Subcutaneous abdominal adipose tissue (tissue), 5 donors: ENCODE data around the gene TGFBR2.

ENCODE experiments used
- H3K27ac ChIP-seq: one replicate; pipeline ENCODE4 v1.7.0; 2013; ENCODE audit warnings: low read depth, mild to moderate bottlenecking, inconsistent platforms, low read length, moderate library complexity
- H3K27me3 ChIP-seq, 5 donors: one replicate each; pipeline ENCODE4 v1.7.0; 2013; ENCODE audit warnings: low read length in 5 of 5, inconsistent platforms in 1 of 5; ENCODE audit not compliant: control insufficient read depth in 5 of 5, insufficient read depth in 4 of 5
- H3K36me3 ChIP-seq, 5 donors: one replicate each; pipeline ENCODE4 v1.7.0; 2013; ENCODE audit warnings: low read length in 5 of 5; ENCODE audit not compliant: control insufficient read depth in 5 of 5, insufficient read depth in 5 of 5
- H3K4me1 ChIP-seq, 5 donors: one replicate each; pipeline ENCODE4 v1.7.0; 2013; ENCODE audit warnings: low read length in 5 of 5, mild to moderate bottlenecking in 3 of 5, moderate library complexity in 1 of 5; ENCODE audit not compliant: control insufficient read depth in 5 of 5, insufficient read depth in 5 of 5
- H3K4me3 ChIP-seq, 5 donors: one replicate each; pipeline ENCODE4 v1.7.0; 2013; ENCODE audit warnings: low read length in 5 of 5, low read depth in 1 of 5
- H3K9ac ChIP-seq, 5 donors: one replicate each; pipeline ENCODE4 v1.7.0; 2013; ENCODE audit warnings: low read length in 5 of 5, mild to moderate bottlenecking in 4 of 5, moderate library complexity in 3 of 5
- H3K9me3 ChIP-seq, 5 donors: one replicate each; pipeline ENCODE4 v1.7.0; 2013; ENCODE audit warnings: low read length in 5 of 5; ENCODE audit not compliant: control insufficient read depth in 5 of 5
- donor health status: healthy.
- donor health status: healthy.
- donor health status: healthy.
- donor health status: healthy.
- donor health status: healthy.

TGFBR2 gene

GRCh38 chr3:30600572-30600971 lies 5.8 kb upstream of the TGFBR2 start:
- H3K4me1 ChIP-seq = peaks cover 0 to 24% (median 20%) of the 10 kb centered on the region in 5 donors
- H3K9ac ChIP-seq = no peak overlapping the region
- no peaks in the 10 kb centered on the region for H3K36me3 ChIP-seq
- no peak overlapping the region for H3K27ac ChIP-seq
- H3K27me3 ChIP-seq = no peaks in the 10 kb centered on the region
- H3K9me3 ChIP-seq = no peaks in the 10 kb centered on the region
- H3K4me3 ChIP-seq = no peak overlapping the region

- H3K4me1 ChIP-seq = peaks cover 0 to 19% (median 16%) of the 10 kb centered on the region in 5 donors
These were observed 3.5 kb upstream of the TGFBR2 start for GRCh38 chr3:30602946-30603345.

GRCh38 chr3:30604093-30604492 lies 2.3 kb upstream of the TGFBR2 start:
- Histone ChIP-seq H3K9me3 (no peaks in the 10 kb centered on the region), H3K27ac (peak overlapping the region; percentile 15), H3K4me3 (no peak overlapping the region), H3K27me3 (no peaks in the 10 kb centered on the region), H3K4me1 (peaks cover 0 to 28% (median 21%) of the 10 kb centered on the region in 5 donors), H3K9ac (no peak overlapping the region), H3K36me3 (no peaks in the 10 kb centered on the region)

More at GRCh38 chr3:30602946-30603345, 3.5 kb upstream of the TGFBR2 start:
- Histone ChIP-seq H3K9ac (no peak overlapping the region), H3K36me3 (no peaks in the 10 kb centered on the region), H3K4me3 (no peak overlapping the region), H3K27me3 (no peaks in the 10 kb centered on the region), H3K27ac (no peak overlapping the region), H3K9me3 (no peaks in the 10 kb centered on the region)

DNA sequence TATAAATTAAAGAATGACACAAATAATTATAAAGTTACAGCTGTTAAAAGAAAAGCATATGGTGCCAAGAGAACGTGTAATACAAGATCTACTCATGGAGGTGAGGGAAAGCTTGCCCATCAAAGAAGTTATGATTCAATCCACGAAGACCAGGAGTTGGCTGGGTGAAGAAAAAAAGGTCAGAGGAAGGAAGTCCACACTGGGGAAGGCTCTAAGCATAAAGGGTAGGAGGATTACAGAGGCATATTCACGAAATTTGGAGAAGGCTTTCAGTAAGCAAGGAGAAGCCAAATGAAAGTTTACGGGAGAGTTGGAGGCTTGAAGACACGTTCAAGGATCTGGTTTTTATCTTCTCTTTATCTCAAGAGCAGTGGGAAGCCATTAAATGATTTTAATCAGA lies 1.8 kb upstream of the TGFBR2 start:
- Histone ChIP-seq H3K27ac (peak overlapping the region; percentile 97), H3K36me3 (no peaks in the 10 kb centered on the region), H3K4me1 (peaks cover 0 to 31% (median 22%) of the 10 kb centered on the region in 5 donors), H3K9me3 (no peaks in the 10 kb centered on the region), H3K27me3 (no peaks in the 10 kb centered on the region), H3K4me3 (peak overlapping the region in 1 of 5 donors; percentile 1), H3K9ac (no peak overlapping the region)

GRCh38 chr3:30605005-30605404 lies 1.4 kb upstream of the TGFBR2 start:
- Histone ChIP-seq H3K9me3 (no peaks in the 10 kb centered on the region), H3K4me1 (peaks cover 0 to 34% (median 27%) of the 10 kb centered on the region in 5 donors), H3K27me3 (no peaks in the 10 kb centered on the region), H3K4me3 (peak overlapping the region in 2 of 5 donors; percentile 1 to 21), H3K36me3 (no peaks in the 10 kb centered on the region), H3K9ac (no peak overlapping the region), H3K27ac (peak overlapping the region; percentile 97)

- Histone ChIP-seq H3K36me3 (no peaks in the 10 kb centered on the region), H3K27ac (peak overlapping the region; percentile 97), H3K9me3 (no peaks in the 10 kb centered on the region), H3K9ac (peak overlapping the region; percentile 16 to 98 (median 74)), H3K4me1 (peaks cover 0 to 42% (median 32%) of the 10 kb centered on the region in 5 donors), H3K27me3 (no peaks in the 10 kb centered on the region), H3K4me3 (peak overlapping the region; percentile 75 to 96 (median 87))
These were observed 598 bp upstream of the TGFBR2 start for GRCh38 chr3:30605706-30606300.

DNA sequence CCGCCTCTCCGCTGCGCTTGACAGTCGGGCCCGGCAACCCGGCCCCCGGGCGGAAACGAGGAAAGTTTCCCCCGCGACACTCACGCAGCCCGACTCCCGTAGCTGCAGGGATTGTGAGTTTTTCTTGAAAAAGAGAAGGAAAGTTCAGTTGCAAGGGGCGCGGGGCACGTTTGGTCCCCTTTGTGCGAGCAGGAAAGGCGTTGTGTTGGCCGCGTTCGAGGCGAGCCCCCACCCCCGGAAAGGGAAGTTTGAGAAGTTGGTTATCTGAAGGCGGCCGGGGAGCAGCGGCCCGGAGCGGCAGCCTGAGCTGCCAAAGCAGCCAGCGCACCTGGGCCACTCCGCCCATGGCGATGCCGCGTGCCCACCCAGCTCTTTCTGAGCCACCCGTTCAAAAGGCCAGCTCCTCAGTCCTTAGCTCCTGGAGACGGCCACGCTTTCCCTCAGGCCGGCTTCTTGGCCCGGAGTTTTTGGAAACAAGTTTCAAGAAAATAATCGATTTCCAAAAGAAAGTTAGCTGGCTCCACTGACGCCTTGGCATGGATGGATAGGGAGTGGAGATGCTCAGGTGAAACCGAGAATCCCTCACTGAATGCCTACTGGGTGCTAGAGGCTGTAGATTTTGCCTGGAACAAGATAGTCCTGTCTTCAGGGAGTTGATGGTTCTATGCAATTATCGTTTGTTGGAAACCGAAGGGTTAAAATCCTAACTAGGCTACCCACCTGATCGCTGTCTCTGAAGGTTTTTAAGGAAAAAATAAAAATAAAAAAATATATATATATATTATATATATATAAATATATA lies 832 bp downstream of the TGFBR2 start:
- Histone ChIP-seq H3K9ac (peak overlapping the region; percentile 93 to 98 (median 95)), H3K27me3 (no peaks in the 10 kb centered on the region), H3K4me3 (peak overlapping the region; percentile 84 to 96 (median 90)), H3K27ac (peak overlapping the region; percentile 97), H3K4me1 (peaks cover 0 to 56% (median 45%) of the 10 kb centered on the region in 5 donors), H3K9me3 (no peaks in the 10 kb centered on the region), H3K36me3 (no peaks in the 10 kb centered on the region)

DNA sequence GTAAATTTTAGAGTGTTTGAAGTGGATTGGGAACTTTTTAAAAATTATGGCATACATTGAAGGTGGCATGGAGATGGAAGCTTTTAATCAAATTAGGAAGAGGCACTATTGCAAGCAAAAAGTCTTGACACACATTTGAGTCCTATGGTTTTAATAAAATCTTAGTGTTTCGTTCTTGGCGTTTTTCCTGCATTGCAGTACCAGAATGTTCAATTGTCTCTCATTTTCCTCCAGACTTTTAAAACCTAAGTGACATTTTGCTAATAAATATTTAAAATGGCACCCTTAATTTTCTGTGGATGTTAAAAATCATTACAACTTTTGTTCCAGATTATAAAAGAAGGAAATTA lies 2.2 kb downstream of the TGFBR2 start:
- H3K36me3 ChIP-seq = no peaks in the 10 kb centered on the region
- H3K9me3 ChIP-seq = no peaks in the 10 kb centered on the region
- H3K4me1 ChIP-seq = peaks cover 0 to 70% (median 58%) of the 10 kb centered on the region in 5 donors
- peak overlapping the region in 3 of 5 donors; percentile 68 to 73 (median 69) for H3K9ac ChIP-seq
- H3K27ac ChIP-seq = peak overlapping the region; percentile 92
- peak overlapping the region; percentile 45 to 84 (median 67) for H3K4me3 ChIP-seq
- no peaks in the 10 kb centered on the region for H3K27me3 ChIP-seq

DNA sequence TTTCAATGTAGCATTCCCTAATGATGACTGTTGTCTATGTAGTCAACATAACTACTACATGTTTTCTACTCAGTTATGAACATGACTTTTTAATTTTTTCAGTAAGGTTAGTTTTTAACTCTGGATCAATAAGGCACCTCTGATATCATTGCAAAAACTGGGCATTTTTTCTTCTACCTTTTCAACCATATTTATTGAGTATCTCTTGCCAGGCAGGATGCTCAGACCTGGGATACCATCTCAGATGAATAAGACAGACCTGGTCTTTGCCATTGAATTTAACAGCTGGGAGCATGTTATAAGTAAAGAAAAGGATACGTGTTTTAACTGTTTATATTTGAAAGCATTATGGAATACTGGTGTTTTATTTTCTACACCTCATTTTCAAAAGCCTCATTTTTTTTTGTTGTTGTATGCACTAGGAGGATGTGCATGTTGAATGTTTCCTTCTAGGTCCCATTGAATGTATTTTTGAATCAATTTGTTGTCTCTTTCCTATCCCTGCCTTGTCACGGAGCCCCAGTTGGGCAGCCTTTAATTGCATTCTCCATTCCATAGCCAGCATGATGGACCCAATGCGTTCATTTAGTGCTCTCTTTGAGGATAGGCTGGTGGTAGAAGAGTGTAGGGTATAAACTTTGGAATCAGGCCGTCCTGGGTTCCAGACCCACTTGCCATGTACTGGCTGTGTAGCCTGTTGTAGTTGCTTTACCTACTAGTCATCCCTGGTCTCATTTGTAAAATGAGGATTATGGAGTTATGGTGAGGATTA lies 3.7 kb downstream of the TGFBR2 start:
- no peaks in the 10 kb centered on the region for H3K27me3 ChIP-seq
- peak overlapping the region; percentile 92 for H3K27ac ChIP-seq
- no peaks in the 10 kb centered on the region for H3K36me3 ChIP-seq
- no peaks in the 10 kb centered on the region for H3K9me3 ChIP-seq
- H3K4me3 ChIP-seq = peak overlapping the region in 4 of 5 donors; percentile 6 to 67 (median 51)
- peak overlapping the region in 3 of 5 donors; percentile 42 to 69 (median 68) for H3K9ac ChIP-seq
- peaks cover 0 to 78% (median 69%) of the 10 kb centered on the region in 5 donors for H3K4me1 ChIP-seq
